ENCODE measurements around the gene KCNV2.
"Not testable (repeated sequence)": the region's sequence is repeated elsewhere in the genome, so short reads cannot be mapped to it uniquely, and the experiment has no call there.

KCNV2 gene

GRCh38 chr9:2717385-2717784, at the start of gene KCNV2:
KCNV2 (plus strand) TSS chr9:2717510; CDS start chr9:2717740, 230 bp downstream.
- DNase-seq, result no peak

DNA sequence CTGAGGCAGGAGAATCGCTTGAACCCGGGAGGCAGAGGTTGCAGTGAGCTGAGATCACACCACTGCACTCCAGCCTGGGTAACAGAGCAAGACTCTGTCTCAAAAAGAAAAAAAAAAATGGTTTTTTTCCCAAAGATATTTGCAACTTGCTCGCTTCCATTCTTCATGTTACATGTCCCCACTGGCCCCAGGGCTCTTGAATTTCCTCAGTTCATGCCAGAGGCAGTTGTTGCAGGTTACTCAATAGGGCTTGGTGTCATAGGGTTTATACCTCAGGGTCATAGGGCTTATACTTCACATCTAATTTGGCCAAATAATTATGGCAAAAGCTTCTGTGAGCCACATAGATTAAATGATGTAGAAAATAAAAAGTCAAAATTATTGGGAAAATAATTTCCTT, 44.1 kb upstream of the KCNV2 start:
- DNase-seq, result no peak

DNA sequence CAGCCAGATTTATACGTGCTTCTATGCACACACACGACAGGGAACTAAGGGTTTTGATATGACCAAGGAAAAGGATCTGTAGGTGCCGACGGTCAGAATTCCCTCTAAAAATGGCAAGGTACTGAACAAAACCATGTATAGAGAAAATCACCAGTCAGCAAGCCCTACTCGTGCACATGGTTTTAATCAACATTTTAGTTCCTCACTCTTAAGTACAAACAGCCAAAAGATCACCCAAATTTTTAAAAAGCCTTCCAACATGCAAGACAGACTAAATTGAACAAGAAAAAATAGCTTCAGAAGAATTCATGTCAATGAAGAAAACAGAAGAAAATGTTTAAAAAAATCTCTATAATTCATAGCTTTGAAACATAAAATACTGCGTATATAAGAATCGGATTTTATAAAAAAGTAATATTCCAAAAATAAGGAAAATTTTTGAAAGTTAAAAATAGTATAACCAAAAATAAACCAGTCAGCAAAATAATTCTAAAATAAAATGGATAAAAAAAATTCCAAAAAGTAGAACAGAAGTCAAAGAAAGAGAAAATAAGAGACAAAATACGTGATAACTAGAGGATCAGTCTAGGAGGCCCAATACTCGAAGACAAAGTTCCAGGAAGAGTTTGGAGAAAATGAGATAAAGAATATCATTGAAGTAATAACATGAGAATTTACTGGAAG, 43.0 kb upstream of the KCNV2 start:
- DNase-seq, result no peak

DNA sequence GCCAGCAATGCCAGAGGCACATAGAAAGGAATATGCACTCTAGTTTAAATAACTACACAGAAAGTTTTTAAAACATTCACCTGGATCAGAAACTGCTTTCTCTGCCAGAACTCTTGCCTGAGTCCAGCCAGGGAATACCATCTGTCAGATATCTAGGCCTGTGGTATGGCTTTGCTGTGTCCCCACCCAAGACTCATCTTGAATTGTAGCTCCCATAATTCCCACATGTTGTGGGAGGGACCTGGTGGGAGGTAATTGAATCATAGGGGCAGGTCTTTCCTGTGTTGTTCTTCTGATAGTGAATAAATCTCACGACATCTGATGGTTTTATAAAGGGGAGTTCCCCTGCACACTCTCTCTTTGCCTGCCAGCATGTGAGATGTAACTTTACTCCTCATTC, 41.5 kb upstream of the KCNV2 start:
- no peak for DNase-seq

- no peak for DNase-seq
Measured at GRCh38 chr9:2676466-2676865, 40.8 kb upstream of the KCNV2 start.

GRCh38 chr9:2677915-2678889, 39.1 kb upstream of the KCNV2 start:
- DNase-seq, result no peak

DNA sequence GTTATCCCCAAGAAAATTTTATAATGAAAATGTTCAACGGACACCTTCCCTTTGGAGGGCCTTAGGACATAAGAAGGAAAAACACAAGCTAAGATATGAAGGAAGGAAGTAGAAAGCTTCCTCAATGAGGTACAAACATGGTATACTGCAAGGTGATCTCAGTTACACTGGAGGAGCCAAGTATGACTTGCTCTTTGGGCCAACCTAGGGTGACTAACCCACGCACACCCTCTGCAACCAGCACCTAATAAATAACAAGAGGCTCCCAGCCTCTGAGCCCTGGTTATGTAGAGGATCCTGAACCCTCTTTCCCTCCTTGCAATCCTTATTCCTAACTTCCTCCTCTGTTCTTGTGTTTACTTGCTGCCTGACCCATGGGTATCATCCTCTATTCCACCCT, 38.3 kb upstream of the KCNV2 start:
- no peak for DNase-seq

- no peak for DNase-seq
Measured at GRCh38 chr9:2681981-2682380, 35.3 kb upstream of the KCNV2 start.

DNA sequence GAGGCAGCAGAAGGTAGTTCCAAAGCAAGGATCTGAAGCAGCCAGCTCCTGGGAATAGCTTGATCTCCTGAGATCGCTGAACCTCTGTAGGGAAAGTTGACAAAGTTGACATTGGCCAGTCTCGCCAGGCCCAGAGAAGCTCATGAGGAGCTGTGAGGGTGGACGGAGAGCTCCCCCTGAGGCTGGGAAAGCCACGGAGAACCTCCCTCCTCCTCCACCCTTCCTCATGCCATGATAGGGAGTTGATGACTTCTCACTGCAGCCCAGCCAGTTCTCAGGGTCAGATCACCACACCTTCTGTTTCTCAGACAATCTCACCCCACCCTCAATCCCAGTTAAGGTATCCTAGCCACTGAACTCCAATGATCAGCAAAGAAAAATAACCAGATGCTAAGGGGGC, 30.4 kb upstream of the KCNV2 start:
- no peak for DNase-seq

GRCh38 chr9:2688636-2689035, 28.7 kb upstream of the KCNV2 start:
- DNase-seq, result no peak

DNA sequence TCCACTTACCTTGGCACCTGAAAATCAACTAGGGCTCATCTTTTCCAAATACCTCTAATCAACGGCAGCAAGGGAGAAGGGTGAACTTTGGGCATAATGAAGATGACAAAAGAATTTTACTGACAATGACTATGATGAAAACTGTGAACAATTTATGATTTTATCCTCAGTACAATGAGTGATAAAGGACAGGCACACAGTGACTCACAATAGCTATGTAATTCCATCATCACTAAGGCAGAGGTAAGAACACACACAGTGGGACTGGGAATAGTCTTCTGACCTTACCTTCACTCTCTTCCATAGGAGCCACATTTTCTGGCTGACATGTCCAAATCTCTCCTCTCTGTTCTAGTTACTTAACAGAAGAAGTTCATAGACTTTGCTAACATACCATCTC, 26.1 kb upstream of the KCNV2 start:
- no peak for DNase-seq

- no peak for DNase-seq
Measured at GRCh38 chr9:2691626-2692025, 25.7 kb upstream of the KCNV2 start.

- DNase-seq, result no peak
Measured at GRCh38 chr9:2693056-2693455, 24.3 kb upstream of the KCNV2 start.

- no peak for DNase-seq
Measured at GRCh38 chr9:2697492-2697891, 19.8 kb upstream of the KCNV2 start.

DNA sequence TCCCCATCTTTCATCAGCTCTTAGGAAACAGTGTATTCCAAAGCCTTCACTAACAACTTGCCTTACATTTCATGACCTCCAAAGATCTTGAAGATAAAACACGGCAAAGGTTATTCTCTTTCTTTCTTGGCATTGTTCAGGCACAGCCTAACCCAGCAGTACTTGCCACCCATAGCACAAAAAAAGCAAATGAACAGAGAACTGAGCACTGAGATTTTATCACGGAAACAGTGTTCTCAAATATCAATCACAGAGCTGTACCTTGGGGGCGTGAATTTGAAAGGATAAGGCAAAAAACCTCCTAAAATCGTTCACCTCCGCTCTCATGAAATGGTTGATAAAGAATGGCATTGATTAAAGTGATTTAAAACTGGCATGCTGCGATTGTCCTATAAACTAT, 16.9 kb upstream of the KCNV2 start:
- no peak for DNase-seq

DNA sequence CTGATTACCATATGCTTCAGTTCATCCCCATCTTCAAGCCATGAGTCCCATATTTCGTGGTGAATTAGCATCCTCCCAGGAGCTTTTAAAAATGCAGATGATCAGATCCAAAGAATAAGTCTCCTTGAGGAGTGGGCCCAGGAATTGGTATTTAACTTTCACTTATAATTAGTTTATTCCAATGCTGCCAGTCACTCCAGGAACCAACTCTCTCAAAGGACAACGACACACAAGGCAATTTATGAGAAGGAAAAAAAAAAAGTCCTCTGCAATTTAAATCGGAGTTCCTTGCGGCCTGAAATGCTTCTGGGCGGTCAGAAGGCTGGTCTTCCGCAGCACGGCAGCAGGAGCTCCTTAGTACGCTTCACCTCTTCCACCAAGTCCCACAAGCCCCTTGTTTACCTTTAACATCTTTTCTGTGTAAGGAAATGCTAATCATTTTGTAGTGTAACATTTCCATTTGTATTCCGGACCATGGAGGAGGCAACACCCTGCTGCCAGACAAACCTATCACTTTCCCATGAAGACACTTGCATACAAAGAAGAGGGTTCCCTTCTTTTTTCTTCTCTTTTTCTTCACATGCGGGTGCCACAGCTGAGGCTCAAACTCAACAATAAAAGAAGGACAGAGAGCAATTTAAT, 16.3 kb upstream of the KCNV2 start:
- DNase-seq, result no peak

DNA sequence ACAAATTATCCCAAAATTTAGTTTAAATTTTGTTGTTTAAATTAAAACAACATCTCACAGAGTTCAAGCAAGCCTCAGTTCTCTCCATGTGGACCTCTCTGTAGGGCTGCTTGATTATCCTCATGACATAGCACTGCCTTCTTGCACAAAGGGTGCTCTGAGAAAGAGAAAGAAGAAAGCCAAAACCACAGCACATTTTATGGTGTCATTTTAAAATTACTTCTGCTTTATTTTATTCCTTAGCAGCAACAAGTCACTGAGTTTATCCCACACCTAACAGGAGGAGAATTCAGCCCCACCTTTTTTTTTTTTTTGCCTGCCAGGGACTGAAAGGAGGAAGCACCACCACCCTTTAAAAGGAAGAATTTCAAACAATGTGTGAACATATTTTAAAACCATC, 12.8 kb upstream of the KCNV2 start:
- no peak for DNase-seq

- DNase-seq, result not testable (repeated sequence)
Measured at GRCh38 chr9:2707256-2707655, 10.1 kb upstream of the KCNV2 start.

DNA sequence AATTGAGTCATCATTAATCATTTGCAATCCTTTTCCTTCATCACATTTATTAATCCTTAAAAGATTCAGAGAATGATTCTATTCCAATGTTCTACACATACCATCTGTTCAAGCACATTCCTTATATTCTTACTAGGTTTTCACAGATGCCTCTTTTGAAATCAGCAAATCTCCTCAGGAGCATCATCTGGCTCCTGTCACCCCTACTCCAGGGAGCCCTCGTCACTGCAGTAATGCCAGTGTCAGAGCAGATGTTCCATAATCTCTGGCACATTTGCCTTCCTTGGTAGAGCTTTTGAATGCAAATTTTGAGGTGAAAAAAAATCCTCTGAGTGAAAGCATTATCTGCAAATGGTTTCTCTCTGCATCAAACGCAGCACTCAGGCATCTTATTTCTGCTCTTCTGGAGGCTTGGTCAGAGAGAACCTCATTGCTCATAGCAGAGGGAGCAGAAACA, 7.6 kb upstream of the KCNV2 start:
- DNase-seq, result no peak

DNA sequence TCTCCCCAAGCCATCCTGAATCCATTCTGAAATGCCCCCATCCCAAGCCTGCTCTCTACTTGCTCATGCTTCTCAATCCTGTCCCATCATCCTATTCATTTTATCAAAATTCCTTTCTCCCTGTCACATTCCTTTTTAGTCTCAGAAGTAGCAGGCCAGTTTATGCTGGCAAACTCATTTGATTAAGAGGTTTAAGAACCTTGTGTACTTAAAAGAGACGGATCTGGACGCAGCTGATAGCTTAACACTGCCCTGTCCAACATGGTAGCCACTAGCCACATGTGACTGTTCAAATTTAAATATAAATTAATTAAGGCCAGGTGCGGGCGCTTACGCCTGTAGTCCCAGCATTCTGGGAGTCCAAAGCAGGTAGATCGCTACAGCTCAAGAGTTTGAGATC, 5.6 kb upstream of the KCNV2 start:
- no peak for DNase-seq

DNA sequence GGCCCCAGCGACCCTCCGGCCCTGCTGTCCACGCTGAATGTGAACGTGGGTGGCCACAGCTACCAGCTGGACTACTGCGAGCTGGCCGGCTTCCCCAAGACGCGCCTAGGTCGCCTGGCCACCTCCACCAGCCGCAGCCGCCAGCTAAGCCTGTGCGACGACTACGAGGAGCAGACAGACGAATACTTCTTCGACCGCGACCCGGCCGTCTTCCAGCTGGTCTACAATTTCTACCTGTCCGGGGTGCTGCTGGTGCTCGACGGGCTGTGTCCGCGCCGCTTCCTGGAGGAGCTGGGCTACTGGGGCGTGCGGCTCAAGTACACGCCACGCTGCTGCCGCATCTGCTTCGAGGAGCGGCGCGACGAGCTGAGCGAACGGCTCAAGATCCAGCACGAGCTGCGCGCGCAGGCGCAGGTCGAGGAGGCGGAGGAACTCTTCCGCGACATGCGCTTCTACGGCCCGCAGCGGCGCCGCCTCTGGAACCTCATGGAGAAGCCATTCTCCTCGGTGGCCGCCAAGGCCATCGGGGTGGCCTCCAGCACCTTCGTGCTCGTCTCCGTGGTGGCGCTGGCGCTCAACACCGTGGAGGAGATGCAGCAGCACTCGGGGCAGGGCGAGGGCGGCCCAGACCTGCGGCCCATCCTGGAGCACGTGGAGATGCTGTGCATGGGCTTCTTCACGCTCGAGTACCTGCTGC, 839 bp downstream of the KCNV2 start:
- no peak for DNase-seq

GRCh38 chr9:2718698-2719033, 1.4 kb downstream of the KCNV2 start:
- no peak for DNase-seq

- no peak for DNase-seq
Measured at GRCh38 chr9:2720179-2720654, 2.9 kb downstream of the KCNV2 start.

Measured in activated CD4-positive, alpha-beta T cell treated with anti-CD3 and anti-CD28 coated beads for 4 hours (primary cell).